Natural killer cell (primary cell): ENCODE data around the gene KRTAP2-2. TPM values are rescaled to one million over a fixed set of nuclear protein-coding genes. Genes with fewer than 3 reads are reported as not detected.

Experiments used
- ATAC-seq, 3 donors: fragments of 150-1000 bp in 2 of 3; fragments of 200-7000 bp in 1 of 3; cut with Tn5 transposase; 1 replicate in 1 of 3; 2 replicates in 2 of 3; pipeline ENCODE4 v1.10.0; 2021; ENCODE audit warnings: mild to moderate bottlenecking in 2 of 3, moderate library complexity in 2 of 3
- DNase-seq, 2 donors: peaks; one replicate each; pipeline versions ENCODE4 v3.0.0 to v3.0.0-alpha.2; 2013 to 2021; ENCODE audit warnings: mixed read lengths in 1 of 2
- H3K27ac ChIP-seq: one replicate; pipeline ENCODE4 v1.5.1; 2013; ENCODE audit warnings: mild to moderate bottlenecking, low read length
- H3K27me3 ChIP-seq: one replicate; pipeline ENCODE4 v1.6.1; 2013; ENCODE audit warnings: low read length; ENCODE audit not compliant: control insufficient read depth, insufficient read depth
- H3K36me3 ChIP-seq: one replicate; pipeline ENCODE4 v1.6.1; 2013; ENCODE audit warnings: low read length; ENCODE audit not compliant: control insufficient read depth, insufficient read depth
- H3K4me1 ChIP-seq: one replicate; pipeline ENCODE4 v1.6.1; 2013; ENCODE audit warnings: low read length; ENCODE audit not compliant: control insufficient read depth, insufficient read depth
- H3K4me3 ChIP-seq: one replicate; pipeline ENCODE4 v1.5.1; 2013; ENCODE audit warnings: low read length
- H3K9me3 ChIP-seq: one replicate; pipeline ENCODE4 v1.6.1; 2013; ENCODE audit warnings: low read length; ENCODE audit not compliant: control insufficient read depth, insufficient read depth
- H3K27ac Mint-ChIP-seq, 2 donors: one replicate each; pipeline ENCODE4 v1.8.0; 2022; ENCODE audit warnings: mild to moderate bottlenecking in 2 of 2, mixed read lengths in 2 of 2, moderate library complexity in 1 of 2
- H3K27me3 Mint-ChIP-seq, 2 donors: one replicate each; pipeline ENCODE4 v1.8.0; 2022; ENCODE audit warnings: low read depth in 2 of 2, mixed read lengths in 2 of 2
- H3K36me3 Mint-ChIP-seq: one replicate; pipeline ENCODE4 v1.8.0; 2022; ENCODE audit warnings: mixed read lengths
- H3K4me1 Mint-ChIP-seq, 2 donors: one replicate each; pipeline ENCODE4 v1.8.0; 2022; ENCODE audit warnings: mixed read lengths in 2 of 2
- H3K4me3 Mint-ChIP-seq: one replicate; pipeline ENCODE4 v1.8.0; 2022; ENCODE audit warnings: mild to moderate bottlenecking, moderate library complexity, mixed read lengths
- H3K9me3 Mint-ChIP-seq, 2 donors: one replicate each; pipeline ENCODE4 v1.8.0; 2022; ENCODE audit warnings: mixed read lengths in 2 of 2
- WGBS: methylation state at CpG from one replicate; pipeline ENCODE4 v1.1.7; 2013; ENCODE audit warnings: missing lambda C conversion rate; ENCODE audit not compliant: insufficient coverage; 5-methylcytosine and 5-hydroxymethylcytosine counted together
- intact Hi-C: fragments of 100-400 bp; cut with micrococcal nuclease; formaldehyde crosslinking; loops from one replicate; pipeline ENCODE4 v1.14.2; 2022
- total RNA-seq, 4 donors: library from RNA; stranded (reverse); fragments of 120-200 nt in 1 of 4; gene quantifications; one replicate each; pipeline versions ENCODE4 v1.2.3 to v1.2.4, GENCODE V29; 2013 to 2022
- TF ChIP-seq, protein P1 (sequence below): fragments of 200-600 bp; IDR thresholded peaks from one replicate; pipeline ENCODE4 v1.8.0; 2022; ENCODE audit warnings: antibody characterized with exemption

The KRTAP2-2 gene
- total RNA-seq, 3 donors from 2014 or later (not counting 1 experiment from before 2014, with no cell fraction given) = not detected

DNA sequence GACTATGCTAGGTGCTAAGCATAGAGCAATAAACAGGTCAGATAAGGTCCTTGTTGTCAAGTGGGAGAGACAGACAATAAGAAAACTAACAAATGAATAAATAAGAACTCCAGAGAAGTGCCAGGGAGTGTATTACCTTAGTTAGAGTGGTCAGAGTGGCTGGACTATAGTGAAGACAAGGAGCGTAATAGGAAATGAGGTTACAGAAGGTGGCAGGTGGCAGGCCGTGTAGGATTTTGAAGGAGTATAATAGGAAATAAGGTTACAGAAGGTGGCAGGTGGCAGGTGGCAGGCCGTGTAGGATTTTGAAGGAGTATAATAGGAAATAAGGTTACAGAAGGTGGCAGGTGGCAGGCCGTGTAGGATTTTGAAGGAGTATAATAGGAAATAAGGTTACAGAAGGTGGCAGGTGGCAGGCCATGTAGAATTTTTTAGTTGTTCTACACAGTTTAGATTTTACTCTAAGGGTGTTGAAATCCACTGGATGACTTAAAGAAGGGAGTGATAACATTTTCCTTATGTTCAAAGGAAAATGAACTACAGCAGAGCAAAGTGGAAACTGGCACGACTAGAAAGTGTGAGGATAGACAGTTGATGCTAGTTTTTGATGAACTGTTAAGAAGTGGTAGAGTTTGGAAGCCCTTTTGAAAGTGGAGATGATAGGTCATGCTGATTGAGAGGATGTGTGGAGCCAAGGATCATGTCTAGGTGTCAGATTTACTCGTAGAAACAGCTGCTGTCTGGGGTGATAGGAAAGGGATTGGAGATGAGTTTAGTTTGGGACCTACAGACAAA lies 42.5 kb downstream of the KRTAP2-2 start:
- H3K4me3 ChIP-seq = no peak overlapping the region
- Mint-ChIP-seq H3K4me3 (no peak overlapping the region), H3K9me3 (no peaks in the 10 kb centered on the region), H3K27ac (no peak overlapping the region), H3K36me3 (no peaks in the 10 kb centered on the region), H3K27me3 (peaks cover 19% of the 10 kb centered on the region in 2 donors), H3K4me1 (no peaks in the 10 kb centered on the region)
- H3K27ac ChIP-seq = no peak overlapping the region
- ATAC-seq (no peak), DNase-seq (no peak)
- H3K9me3 ChIP-seq = no peaks in the 10 kb centered on the region
- TF ChIP-seq, protein P1, sequence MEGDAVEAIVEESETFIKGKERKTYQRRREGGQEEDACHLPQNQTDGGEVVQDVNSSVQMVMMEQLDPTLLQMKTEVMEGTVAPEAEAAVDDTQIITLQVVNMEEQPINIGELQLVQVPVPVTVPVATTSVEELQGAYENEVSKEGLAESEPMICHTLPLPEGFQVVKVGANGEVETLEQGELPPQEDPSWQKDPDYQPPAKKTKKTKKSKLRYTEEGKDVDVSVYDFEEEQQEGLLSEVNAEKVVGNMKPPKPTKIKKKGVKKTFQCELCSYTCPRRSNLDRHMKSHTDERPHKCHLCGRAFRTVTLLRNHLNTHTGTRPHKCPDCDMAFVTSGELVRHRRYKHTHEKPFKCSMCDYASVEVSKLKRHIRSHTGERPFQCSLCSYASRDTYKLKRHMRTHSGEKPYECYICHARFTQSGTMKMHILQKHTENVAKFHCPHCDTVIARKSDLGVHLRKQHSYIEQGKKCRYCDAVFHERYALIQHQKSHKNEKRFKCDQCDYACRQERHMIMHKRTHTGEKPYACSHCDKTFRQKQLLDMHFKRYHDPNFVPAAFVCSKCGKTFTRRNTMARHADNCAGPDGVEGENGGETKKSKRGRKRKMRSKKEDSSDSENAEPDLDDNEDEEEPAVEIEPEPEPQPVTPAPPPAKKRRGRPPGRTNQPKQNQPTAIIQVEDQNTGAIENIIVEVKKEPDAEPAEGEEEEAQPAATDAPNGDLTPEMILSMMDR = no peak
- 78% methylated on average over 6 of the region's 6 CpGs for WGBS
- H3K4me1 ChIP-seq = no peaks in the 10 kb centered on the region
- H3K27me3 ChIP-seq = no peaks in the 10 kb centered on the region
- intact Hi-C loops = no loop called here
- no peaks in the 10 kb centered on the region for H3K36me3 ChIP-seq

GRCh38 chr17:41010441-41010840 lies 44.6 kb downstream of the KRTAP2-2 start:
- H3K9me3 Mint-ChIP-seq = no peaks in the 10 kb centered on the region
- no peaks in the 10 kb centered on the region for H3K36me3 Mint-ChIP-seq
- H3K9me3 ChIP-seq = no peaks in the 10 kb centered on the region
- intact Hi-C loops = no loop called here
- H3K4me3 ChIP-seq = no peak overlapping the region
- no peak overlapping the region for H3K27ac ChIP-seq
- peaks cover 12 to 17% of the 10 kb centered on the region in 2 donors for H3K27me3 Mint-ChIP-seq
- H3K27ac Mint-ChIP-seq = no peak overlapping the region
- no peaks in the 10 kb centered on the region for H3K4me1 ChIP-seq
- ATAC-seq = no peak
- DNase-seq = no peak
- no peak overlapping the region for H3K4me3 Mint-ChIP-seq
- H3K36me3 ChIP-seq = no peaks in the 10 kb centered on the region
- TF ChIP-seq, protein P1 = no peak
- H3K27me3 ChIP-seq = no peaks in the 10 kb centered on the region
- H3K4me1 Mint-ChIP-seq = no peaks in the 10 kb centered on the region

GRCh38 chr17:41009936-41010335 lies 45.1 kb downstream of the KRTAP2-2 start:
- Histone ChIP-seq H3K36me3 (no peaks in the 10 kb centered on the region), H3K27ac (no peak overlapping the region), H3K9me3 (no peaks in the 10 kb centered on the region), H3K27me3 (no peaks in the 10 kb centered on the region), H3K4me3 (no peak overlapping the region), H3K4me1 (no peaks in the 10 kb centered on the region)
- Mint-ChIP-seq H3K9me3 (no peaks in the 10 kb centered on the region), H3K4me3 (no peak overlapping the region), H3K27ac (no peak overlapping the region), H3K36me3 (no peaks in the 10 kb centered on the region), H3K27me3 (peaks cover 12 to 17% of the 10 kb centered on the region in 2 donors), H3K4me1 (no peaks in the 10 kb centered on the region)
- no CpG with 5 or more reads among the region's 1 CpG for WGBS
- TF ChIP-seq, protein P1 = no peak
- intact Hi-C loops = no loop called here
- ATAC-seq (no peak), DNase-seq (no peak)

- 77% methylated on average over 4 of the region's 4 CpGs for WGBS
- Histone ChIP-seq H3K4me3 (no peak overlapping the region), H3K9me3 (no peaks in the 10 kb centered on the region), H3K27ac (no peak overlapping the region), H3K27me3 (peaks cover under 1% of the 10 kb centered on the region), H3K4me1 (no peaks in the 10 kb centered on the region), H3K36me3 (no peaks in the 10 kb centered on the region)
- Mint-ChIP-seq H3K4me1 (no peaks in the 10 kb centered on the region), H3K27me3 (peaks cover 12 to 17% of the 10 kb centered on the region in 2 donors), H3K4me3 (no peak overlapping the region), H3K36me3 (no peaks in the 10 kb centered on the region), H3K27ac (no peak overlapping the region), H3K9me3 (no peaks in the 10 kb centered on the region)
- ATAC-seq (no peak), DNase-seq (no peak)
- intact Hi-C loops = no loop called here
- TF ChIP-seq, protein P1 = no peak
Observed at GRCh38 chr17:41009301-41009760, 45.7 kb downstream of the KRTAP2-2 start.
